GM12874 (cell line): ENCODE results near the gene GGA1.

ENCODE experiments used
- TF ChIP-seq, protein P1 (sequence below): IDR thresholded peaks from 2 replicates; pipeline ENCODE4 v1.5.1; 2011; ENCODE audit warnings: low read depth, mild to moderate bottlenecking, control low read depth, low read length, moderate library complexity; ENCODE audit not compliant: insufficient read depth

Gene GGA1

DNA sequence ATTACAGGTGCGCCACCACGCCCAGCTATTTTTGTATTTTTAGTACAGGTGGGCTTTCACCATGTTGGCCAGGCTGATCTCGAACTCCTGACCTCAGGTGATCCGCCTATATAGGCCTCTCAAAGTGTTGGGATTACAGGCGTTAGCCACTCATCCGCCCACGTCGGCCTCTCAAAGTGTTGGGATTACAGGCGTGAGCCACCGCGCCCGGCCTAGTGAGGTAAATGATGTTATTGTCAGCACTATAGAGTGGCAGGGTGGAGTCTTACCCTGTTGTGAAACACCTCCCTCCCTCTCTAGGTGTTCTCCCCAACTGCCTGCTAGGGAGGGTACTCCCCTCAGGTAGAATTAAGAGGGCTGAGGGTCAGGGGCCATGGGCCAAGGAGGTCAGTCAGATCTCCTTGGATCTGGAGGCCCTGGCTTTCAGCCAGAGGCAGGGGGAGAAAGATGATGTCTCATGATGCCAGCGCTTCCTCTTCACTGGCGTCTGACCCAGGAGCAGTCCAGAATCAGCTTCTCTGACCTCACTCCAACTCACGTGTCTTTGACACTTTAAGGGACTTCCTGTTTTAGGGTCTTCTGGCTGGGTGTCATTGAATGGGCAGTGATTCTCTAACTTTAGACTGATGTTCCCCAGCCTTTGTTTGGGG is 2.0 kb downstream of the GGA1 start:
- TF ChIP-seq, protein P1, sequence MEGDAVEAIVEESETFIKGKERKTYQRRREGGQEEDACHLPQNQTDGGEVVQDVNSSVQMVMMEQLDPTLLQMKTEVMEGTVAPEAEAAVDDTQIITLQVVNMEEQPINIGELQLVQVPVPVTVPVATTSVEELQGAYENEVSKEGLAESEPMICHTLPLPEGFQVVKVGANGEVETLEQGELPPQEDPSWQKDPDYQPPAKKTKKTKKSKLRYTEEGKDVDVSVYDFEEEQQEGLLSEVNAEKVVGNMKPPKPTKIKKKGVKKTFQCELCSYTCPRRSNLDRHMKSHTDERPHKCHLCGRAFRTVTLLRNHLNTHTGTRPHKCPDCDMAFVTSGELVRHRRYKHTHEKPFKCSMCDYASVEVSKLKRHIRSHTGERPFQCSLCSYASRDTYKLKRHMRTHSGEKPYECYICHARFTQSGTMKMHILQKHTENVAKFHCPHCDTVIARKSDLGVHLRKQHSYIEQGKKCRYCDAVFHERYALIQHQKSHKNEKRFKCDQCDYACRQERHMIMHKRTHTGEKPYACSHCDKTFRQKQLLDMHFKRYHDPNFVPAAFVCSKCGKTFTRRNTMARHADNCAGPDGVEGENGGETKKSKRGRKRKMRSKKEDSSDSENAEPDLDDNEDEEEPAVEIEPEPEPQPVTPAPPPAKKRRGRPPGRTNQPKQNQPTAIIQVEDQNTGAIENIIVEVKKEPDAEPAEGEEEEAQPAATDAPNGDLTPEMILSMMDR = no peak

DNA sequence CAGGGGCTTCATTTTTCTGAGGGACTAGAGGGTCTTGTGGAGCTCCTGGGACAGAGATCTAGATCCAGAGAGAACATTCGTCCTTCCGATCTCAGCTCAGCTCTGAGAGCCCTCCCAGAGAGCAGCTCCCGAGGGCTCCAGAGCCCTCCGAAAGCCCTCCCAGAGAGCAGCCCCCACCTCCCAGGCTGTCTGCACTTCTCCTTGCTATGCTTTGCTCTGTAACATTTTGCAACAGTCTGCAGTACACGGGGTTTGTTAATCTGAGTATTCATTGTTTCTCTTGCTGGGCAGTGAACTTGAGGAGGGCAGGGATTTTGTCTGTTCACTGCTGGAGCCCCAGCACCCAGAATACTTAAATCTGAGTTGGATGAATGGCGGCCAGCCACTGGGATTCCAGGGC is 2.6 kb downstream of the GGA1 start:
- TF ChIP-seq, protein P1 = no peak

DNA sequence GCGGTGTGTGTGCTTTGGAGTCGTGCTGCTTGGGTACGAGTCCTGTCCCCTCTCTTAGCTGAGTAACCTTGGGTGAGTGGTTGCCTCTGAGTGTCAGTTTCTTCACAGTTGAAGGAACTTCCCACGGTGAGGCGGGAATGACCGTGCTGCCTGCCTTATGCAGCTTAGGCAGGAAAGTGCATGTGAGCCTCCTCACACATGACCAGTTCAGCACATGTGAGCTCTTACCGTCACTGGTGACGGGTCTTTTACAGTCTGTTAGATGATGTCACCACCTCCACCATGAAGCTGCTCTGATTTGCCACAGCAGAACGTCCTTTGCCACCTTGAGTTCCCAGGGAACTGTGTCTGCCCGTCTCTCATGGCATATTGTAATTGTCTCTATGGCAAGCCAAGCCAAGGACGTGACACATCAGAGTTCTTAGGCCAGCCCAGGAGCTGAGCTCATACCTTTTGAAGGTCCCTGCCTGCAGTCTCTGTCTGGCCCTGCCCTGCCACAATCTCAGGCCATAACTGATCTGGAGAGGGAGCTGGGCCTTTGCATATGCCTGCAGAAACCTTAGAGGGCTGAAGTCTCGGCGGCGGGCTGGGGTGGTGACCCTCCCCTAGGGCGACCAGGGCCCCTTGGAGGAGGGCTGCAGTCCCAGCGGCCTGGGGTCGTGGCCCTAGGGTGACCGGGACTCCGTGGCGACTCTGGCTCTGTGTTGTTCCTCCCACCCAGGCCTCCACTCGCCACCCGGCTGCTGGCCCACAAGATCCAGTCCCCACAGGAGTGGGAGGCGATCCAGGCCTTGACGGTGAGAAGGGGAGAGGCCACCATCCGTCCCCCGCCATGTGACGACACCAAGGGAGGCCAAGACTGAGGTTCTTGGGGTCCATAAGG is 7.8 kb downstream of the GGA1 start:
- TF ChIP-seq, protein P1 = no peak

DNA sequence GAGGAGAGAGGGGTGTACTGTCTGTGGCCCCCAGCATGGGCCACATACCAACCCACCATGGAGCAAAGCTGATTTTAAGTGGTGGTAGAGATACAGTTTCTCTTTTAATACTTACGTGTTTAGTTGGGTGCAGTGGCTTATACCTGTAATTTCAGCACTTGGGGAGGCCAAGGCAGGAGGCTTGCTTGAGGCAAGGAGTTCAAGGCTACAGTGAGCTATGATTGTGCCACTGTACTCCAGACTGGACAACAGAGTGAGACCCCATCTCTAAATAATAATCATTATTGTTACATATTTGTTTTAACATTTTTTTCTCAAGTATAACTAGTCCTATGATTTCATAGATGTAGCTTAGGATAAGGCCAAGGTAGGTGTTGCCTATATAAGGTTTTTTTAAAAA is 8.8 kb downstream of the GGA1 start:
- TF ChIP-seq, protein P1 = no peak

DNA sequence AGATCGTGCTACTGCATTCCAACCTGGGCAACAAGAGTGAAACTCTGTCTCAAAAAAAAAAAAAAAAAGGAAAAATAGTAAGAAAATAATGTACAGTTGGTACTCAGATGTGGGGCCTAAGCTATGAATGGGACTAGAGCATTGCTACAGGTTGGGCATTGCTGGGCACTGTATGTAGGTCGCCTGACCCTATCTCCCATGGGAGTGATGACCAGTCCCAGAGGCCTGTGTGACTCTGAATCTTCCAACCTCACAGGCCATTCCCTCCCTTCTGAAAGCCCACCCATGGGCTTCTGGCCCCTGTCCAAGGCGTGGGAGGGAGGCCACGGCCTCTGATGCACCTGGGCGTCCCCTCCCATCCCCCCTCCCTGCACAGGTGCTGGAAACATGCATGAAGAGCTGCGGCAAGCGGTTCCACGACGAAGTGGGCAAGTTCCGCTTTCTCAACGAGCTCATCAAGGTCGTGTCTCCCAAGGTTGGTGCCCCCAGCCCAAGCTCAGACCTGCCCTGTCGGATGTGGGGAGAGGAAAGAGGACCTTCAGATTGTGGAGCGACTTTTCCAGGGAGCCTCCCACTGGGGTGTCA is 9.5 kb downstream of the GGA1 start:
- TF ChIP-seq, protein P1 = no peak

DNA sequence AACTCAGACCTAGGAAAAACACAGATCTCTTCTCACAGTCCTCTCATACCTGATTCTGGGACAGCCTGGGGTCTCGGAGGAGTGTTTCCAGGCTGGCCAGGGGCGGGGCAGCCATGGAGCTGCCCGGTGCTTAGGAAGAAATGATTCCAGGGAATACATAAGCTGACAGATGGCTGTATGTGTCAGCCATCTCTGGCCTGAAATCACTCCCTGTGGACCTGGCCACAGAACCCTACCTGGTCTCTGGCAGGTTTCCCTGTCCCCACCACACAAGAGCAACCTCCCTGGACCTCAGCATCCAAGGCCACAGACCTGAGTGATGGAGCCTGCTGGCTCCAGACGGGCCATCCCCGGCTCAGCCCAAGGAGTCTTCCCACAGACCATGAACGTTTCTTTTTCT is 10.0 kb downstream of the GGA1 start:
- TF ChIP-seq, protein P1 = no peak

DNA sequence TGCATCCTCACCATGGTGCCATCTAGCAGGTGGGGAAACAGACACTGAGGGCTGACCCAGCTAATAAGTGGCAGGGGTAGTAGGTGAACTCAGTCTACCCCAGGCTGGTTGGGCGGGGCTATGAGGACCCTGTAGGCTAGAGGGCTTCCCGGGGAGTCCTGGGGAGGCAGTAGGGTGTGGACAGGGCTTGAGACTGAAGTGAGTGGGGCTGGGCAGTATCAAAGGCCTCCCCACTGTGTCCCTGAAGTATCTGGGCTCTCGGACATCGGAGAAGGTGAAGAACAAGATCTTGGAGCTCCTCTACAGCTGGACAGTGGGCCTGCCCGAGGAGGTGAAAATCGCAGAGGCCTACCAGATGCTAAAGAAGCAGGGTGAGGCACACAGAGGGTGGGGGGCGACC is 11.4 kb downstream of the GGA1 start:
- TF ChIP-seq, protein P1 = no peak
